ENCODE measurements around the gene NFYA.

NFYA gene

DNA sequence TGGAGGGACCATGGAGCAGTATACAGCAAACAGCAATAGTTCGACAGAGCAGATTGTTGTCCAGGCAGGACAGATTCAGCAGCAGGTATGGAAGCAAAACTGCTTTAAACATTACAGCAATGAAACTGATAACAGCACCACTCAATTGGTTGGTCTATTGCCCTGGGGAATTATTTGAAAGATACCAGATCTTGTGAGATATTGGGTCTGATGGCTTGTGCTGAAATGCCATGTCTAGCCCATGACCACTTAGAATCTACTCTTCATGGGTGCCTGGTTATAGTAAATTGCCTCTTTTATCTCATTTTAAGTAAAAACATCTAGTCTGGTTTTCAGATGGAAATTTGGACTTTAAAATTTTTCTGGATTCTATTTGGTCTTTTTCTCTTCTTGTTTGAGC, 6.3 kb downstream of the NFYA start:
- no peak for TF ChIP-seq CREB1 (IDR thresholded peaks at IDR 0.05; ENCODE audit: low read depth)
- no peak for TF ChIP-seq NFIC (IDR thresholded peaks at IDR 0.05)
- TF ChIP-seq MAX (IDR thresholded peaks at IDR 0.05) = no peak

- TF ChIP-seq RAD21 (IDR thresholded peaks at IDR 0.05; ENCODE audit: low read depth) (no peak), CREB1 (IDR thresholded peaks at IDR 0.05; ENCODE audit: low read depth) (no peak)
Measured at GRCh38 chr6:41080621-41081020, 7.8 kb downstream of the NFYA start.

GRCh38 chr6:41083072-41083471, 10.3 kb downstream of the NFYA start:
- TF ChIP-seq CEBPB (IDR thresholded peaks at IDR 0.05) = no peak
- no peak for TF ChIP-seq RAD21 (IDR thresholded peaks at IDR 0.05; ENCODE audit: low read depth)
- TF ChIP-seq EP300 (IDR thresholded peaks at IDR 0.05; ENCODE audit: borderline replicate concordance) = no peak
- TF ChIP-seq NFIC (IDR thresholded peaks at IDR 0.05) = no peak
- TF ChIP-seq ZBTB7A (IDR thresholded peaks at IDR 0.05; ENCODE audit: low read depth) = no peak
- TF ChIP-seq MAX (IDR thresholded peaks at IDR 0.05) = no peak

DNA sequence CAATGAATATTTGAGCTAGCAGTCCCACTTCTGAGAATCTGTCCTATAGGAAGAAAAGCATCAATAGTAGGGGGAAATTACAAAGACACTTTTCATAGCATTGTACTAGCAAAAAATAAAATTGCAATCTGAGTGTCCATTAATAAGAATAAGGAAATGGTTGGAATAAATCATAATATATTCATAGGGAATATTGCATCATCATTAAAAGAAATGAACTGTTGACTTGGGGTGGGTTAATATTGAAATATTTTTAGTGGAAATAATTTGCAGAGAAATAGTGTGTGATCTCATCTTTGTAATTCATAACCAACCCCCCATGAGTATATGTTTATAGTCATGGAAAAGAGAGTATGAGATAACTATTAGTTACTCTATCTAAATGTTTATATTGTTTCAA, 12.4 kb downstream of the NFYA start:
- TF ChIP-seq FOXM1 (IDR thresholded peaks at IDR 0.05; ENCODE audit: borderline replicate concordance, low read depth) (no peak), TCF12 (IDR thresholded peaks at IDR 0.05; ENCODE audit: low read depth) (no peak), NFIC (IDR thresholded peaks at IDR 0.05) (no peak), YY1 (IDR thresholded peaks at IDR 0.05; ENCODE audit: low read depth) (no peak), CEBPB (IDR thresholded peaks at IDR 0.05) (no peak), TEAD4 (IDR thresholded peaks at IDR 0.05) (no peak), MAX (IDR thresholded peaks at IDR 0.05) (no peak), CREB1 (IDR thresholded peaks at IDR 0.05; ENCODE audit: low read depth) (no peak), EGR1 (IDR thresholded peaks at IDR 0.05) (no peak), REST (IDR thresholded peaks at IDR 0.05; ENCODE audit: low read depth) (no peak), RAD21 (IDR thresholded peaks at IDR 0.05; ENCODE audit: low read depth) (no peak), USF1 (IDR thresholded peaks at IDR 0.05) (no peak), TAF1 (IDR thresholded peaks at IDR 0.05; ENCODE audit: low read depth) (no peak), EP300 (IDR thresholded peaks at IDR 0.05; ENCODE audit: borderline replicate concordance) (no peak), ZBTB7A (IDR thresholded peaks at IDR 0.05; ENCODE audit: low read depth) (no peak)

DNA sequence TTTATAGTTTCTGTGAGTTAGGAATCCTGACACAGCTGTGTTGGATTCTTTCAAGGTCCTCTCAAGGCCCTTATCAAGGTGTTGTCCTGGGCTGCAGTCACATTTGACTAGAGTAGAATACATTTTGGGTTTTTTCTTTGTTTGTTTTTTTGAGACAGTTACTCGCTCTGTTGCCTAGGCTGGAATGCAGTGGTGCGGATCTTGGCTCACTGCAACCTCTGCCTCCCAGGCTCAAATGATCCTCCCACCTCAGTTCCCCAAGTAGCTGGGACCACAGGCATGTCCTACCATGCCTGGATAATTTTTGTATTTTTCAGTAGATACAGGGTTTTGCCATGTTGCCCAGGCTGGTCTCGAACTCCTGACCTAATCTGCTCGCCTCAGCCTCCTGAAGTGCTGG, 15.7 kb downstream of the NFYA start:
- TF ChIP-seq YY1 (IDR thresholded peaks at IDR 0.05; ENCODE audit: low read depth) (no peak), TEAD4 (IDR thresholded peaks at IDR 0.05) (no peak), EGR1 (IDR thresholded peaks at IDR 0.05) (no peak)

- TF ChIP-seq TAF1 (IDR thresholded peaks at IDR 0.05; ENCODE audit: low read depth) (no peak), TEAD4 (IDR thresholded peaks at IDR 0.05) (no peak), RAD21 (IDR thresholded peaks at IDR 0.05; ENCODE audit: low read depth) (no peak), ZBTB7A (IDR thresholded peaks at IDR 0.05; ENCODE audit: low read depth) (no peak), CREB1 (IDR thresholded peaks at IDR 0.05; ENCODE audit: low read depth) (no peak), YY1 (IDR thresholded peaks at IDR 0.05; ENCODE audit: low read depth) (no peak), EGR1 (IDR thresholded peaks at IDR 0.05) (no peak), USF1 (IDR thresholded peaks at IDR 0.05) (no peak), FOXM1 (IDR thresholded peaks at IDR 0.05; ENCODE audit: borderline replicate concordance, low read depth) (no peak), REST (IDR thresholded peaks at IDR 0.05; ENCODE audit: low read depth) (no peak), MAX (IDR thresholded peaks at IDR 0.05) (no peak), TCF12 (IDR thresholded peaks at IDR 0.05; ENCODE audit: low read depth) (no peak), CEBPB (IDR thresholded peaks at IDR 0.05) (no peak), NFIC (IDR thresholded peaks at IDR 0.05) (no peak), EP300 (IDR thresholded peaks at IDR 0.05; ENCODE audit: borderline replicate concordance) (no peak)
Measured at GRCh38 chr6:41090841-41091761, 18.3 kb downstream of the NFYA start.
